DOHH2 (cell line): ENCODE results near the gene HCN3.

Experiments used
- CTCF ChIP-seq: fragments of 200-600 bp; sonication (generic); IDR thresholded peaks from one replicate; pipeline ENCODE4 v1.5.1; 2014; ENCODE audit warnings: antibody characterized with exemption, mild to moderate bottlenecking, low read depth, low read length; ENCODE audit not compliant: poor library complexity, severe bottlenecking
- EZH2phosphoT487 ChIP-seq: fragments of 200-600 bp; sonication (generic); IDR thresholded peaks from 2 replicates; pipeline ENCODE4 v1.6.1; 2017; ENCODE audit warnings: borderline replicate concordance, mild to moderate bottlenecking, antibody characterized with exemption, low read length, moderate library complexity, mixed read lengths

- no peak for TF ChIP-seq CTCF
- TF ChIP-seq EZH2phosphoT487 = no peak
Observed at GRCh38 chr1:155324037-155324716, 46.9 kb downstream of the HCN3 start.
